Measurements from ENCODE around the gene LRP8.

LRP8 gene

GRCh38 chr1:53321776-53322602 lies 5.9 kb downstream of the LRP8 start:
- DNase-seq: no peak

GRCh38 chr1:53321366-53321765 lies 6.5 kb downstream of the LRP8 start:
- DNase-seq: peak; percentile 40

- DNase-seq: no peak
Observed at GRCh38 chr1:53320646-53321045, 7.2 kb downstream of the LRP8 start.

- peak; percentile 79 for DNase-seq
Observed at GRCh38 chr1:53319296-53320101, 8.4 kb downstream of the LRP8 start.

- DNase-seq: no peak
Observed at GRCh38 chr1:53317646-53318539, 10.0 kb downstream of the LRP8 start.

- DNase-seq: peak; percentile 55
Observed at GRCh38 chr1:53316766-53317581, 10.9 kb downstream of the LRP8 start.

- DNase-seq: no peak
Observed at GRCh38 chr1:53316424-53316765, 11.5 kb downstream of the LRP8 start.

- DNase-seq: peak; percentile 32
Observed at GRCh38 chr1:53315456-53316423, 12.1 kb downstream of the LRP8 start.

GRCh38 chr1:53315046-53315445 lies 12.8 kb downstream of the LRP8 start:
- DNase-seq: no peak

GRCh38 chr1:53314606-53315005 lies 13.3 kb downstream of the LRP8 start:
- DNase-seq: no peak

GRCh38 chr1:53314096-53314495 lies 13.8 kb downstream of the LRP8 start:
- DNase-seq: no peak

GRCh38 chr1:53313556-53313955 lies 14.3 kb downstream of the LRP8 start:
- DNase-seq: no peak

- no peak for DNase-seq
Observed at GRCh38 chr1:53311702-53312305, 16.1 kb downstream of the LRP8 start.

- no peak for DNase-seq
Observed at GRCh38 chr1:53310847-53311681, 16.8 kb downstream of the LRP8 start.

- DNase-seq: no peak
Observed at GRCh38 chr1:53309802-53310201, 18.1 kb downstream of the LRP8 start.

- DNase-seq: no peak
Observed at GRCh38 chr1:53308506-53308905, 19.4 kb downstream of the LRP8 start.

GRCh38 chr1:53307037-53307436 lies 20.8 kb downstream of the LRP8 start:
- DNase-seq: no peak

- no peak for DNase-seq
Observed at GRCh38 chr1:53306168-53306567, 21.7 kb downstream of the LRP8 start.

- DNase-seq: no peak
Observed at GRCh38 chr1:53305650-53306049, 22.2 kb downstream of the LRP8 start.

GRCh38 chr1:53304527-53304926 lies 23.3 kb downstream of the LRP8 start:
- DNase-seq: no peak
